NCI-H1417 treated with DMSO at 0.1 percent for 48 hours (cell line): ENCODE data around the gene ZNF74.
"Not testable (repeated sequence)": the region's sequence is repeated elsewhere in the genome, so short reads cannot be mapped to it uniquely, and the experiment has no call there.

Experiments used
- DNase-seq: peaks from one replicate; lab custom pipeline; 2025; lab: John Stamatoyannopoulos, UW

ZNF74 gene

DNA sequence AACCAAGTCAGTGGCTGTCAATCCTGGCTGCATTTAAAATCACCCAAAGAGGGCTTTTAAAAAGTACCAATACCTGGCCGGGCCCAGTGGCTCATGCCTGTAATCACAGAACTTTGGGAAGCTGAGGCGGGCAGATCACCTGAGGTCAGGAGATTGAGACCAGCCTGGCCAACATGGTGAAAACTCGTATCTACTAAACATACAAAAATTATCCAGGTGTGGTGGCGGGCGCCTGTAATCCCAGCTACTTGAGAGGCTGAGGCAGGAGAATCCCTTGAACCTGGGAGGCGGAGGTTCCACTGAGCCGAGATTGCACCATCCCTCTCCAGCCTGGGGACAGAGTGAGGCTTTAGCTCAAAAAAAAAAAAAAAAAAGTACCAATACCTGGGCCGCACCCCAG, 17.7 kb upstream of the ZNF74 start:
- not testable (repeated sequence) for DNase-seq

DNA sequence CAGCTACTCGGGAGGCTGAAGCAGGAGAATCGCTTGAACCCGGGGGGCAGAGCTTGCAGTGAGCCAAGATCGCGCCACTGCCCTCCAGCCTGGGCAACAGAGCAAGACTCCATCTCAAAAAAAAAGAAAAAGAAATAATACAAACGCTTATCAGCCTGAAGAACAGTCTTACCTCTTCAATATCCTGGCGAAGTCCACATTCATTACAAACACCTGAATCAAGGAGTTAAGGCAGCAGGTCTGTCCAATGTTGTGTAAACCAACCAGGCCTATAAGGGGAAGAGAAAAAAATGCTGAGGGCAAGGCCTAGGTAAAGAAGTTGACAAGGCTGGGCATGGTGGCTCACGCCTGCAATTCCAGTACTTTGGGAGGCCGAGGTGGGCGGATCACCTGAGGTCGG, 17.0 kb upstream of the ZNF74 start:
- not testable (repeated sequence) for DNase-seq

DNA sequence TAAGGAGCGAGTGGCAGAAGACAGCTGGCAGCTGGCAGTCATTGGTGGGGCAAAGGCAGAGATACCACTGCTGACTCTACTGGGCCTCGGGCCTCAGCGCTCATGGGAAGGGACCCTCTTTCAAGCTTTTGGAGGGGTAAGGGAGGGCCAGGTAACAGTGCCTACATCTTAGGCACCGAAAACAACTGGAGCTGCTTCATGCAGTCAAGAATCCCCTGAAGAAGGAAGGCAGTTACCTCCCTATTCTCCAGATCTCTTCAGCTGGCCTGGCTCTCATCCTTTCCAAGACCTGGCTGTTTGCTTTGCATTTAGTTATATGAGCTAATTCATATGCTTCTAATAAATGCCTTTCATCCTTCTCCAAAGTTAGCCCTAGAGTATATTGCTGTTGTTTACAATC, 15.8 kb upstream of the ZNF74 start:
- DNase-seq = no peak

DNA sequence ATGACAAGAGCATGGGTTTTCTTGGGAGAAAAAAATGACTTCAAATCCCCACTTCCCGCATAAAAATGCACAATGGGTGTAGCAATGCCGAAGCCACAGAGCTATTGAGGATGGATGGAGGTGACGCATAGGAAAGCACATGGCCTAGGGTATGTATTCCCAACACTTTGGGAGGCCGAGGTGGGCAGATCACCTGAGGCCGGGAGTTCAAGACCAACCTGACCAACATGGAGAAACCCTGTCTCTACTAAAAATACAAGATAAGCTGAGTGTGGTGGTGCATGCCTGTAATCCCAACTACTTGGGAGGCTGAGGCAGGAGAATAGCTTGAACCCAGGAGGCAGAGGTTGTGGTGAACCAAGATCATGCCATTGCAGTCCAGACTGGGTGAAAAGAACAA, 15.3 kb upstream of the ZNF74 start:
- DNase-seq = not testable (repeated sequence)

DNA sequence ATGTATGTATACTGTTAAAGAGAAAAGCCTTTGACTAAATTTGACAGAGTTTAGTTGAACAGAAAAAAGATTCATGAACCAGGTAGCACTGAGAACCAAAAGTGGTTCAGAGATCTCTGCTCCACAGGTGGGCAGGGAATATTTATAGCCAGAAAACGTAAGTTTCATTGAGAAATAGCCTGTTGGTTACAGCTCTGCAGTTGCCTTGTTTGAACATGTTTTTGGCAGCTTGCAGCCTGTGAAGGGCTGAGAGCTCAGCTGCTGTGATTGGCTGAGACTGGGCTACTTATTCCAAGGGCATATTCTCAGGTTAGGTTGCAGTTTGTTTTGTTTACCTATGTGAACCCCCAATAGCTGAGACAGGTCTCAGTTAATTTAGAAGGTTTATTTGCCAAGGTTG, 13.5 kb upstream of the ZNF74 start:
- no peak for DNase-seq

DNA sequence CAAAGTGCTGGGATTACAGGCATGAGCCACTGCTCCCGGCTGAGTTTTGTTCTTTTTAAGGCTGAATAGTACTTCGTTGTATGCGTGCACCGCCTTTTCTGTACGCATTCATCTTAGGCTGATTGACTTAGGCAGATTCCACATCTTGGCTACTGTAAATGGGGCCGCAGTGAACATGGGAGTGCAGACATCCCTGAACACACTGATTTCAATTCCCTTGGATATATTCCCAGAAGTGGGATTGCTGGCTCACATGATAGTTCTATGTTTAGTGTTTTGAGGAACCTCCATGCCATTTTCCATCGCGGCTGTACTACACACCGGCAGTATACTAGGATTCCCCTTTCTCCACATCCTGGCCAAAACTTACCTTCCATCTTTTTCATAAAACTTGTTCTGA, 10.4 kb upstream of the ZNF74 start:
- DNase-seq = no peak

DNA sequence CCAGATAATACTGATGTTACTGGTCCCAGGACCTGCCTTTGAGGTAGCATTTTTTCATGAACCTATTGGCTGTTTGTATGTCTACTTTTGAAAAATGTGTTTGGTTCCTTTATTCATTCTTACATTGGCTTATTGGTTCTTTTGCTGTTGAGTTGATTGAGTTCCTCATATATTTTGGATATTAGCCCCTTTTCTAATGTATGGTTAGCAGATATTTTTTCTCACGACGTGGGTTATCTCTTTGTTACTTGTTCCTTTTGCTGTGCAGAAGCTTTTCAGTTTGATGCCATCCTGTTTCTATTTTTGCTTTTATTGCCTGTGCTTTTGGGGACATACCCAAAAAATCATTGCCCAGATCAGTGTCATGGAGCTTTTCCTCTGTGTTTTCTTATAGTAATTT, 9.8 kb upstream of the ZNF74 start:
- no peak for DNase-seq

DNA sequence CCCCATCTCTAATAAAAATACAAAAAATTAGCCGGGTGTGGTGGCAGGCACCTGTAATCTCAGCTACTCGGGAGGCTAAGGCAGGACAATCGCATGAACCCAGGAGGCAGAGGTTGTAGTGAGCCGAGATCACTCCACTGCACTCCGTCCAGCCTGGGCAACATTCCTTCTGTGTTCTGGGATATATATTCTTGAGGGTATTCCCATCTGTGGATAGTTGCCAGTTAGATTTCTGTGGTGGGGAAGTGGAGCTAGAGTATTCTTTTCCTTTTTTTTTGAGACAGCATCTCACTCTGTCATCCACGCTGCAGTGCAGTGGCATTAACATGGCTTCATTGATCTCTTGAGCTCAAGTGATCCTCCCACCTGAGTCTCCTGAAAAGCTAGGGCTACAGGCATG, 9.1 kb upstream of the ZNF74 start:
- DNase-seq = no peak

DNA sequence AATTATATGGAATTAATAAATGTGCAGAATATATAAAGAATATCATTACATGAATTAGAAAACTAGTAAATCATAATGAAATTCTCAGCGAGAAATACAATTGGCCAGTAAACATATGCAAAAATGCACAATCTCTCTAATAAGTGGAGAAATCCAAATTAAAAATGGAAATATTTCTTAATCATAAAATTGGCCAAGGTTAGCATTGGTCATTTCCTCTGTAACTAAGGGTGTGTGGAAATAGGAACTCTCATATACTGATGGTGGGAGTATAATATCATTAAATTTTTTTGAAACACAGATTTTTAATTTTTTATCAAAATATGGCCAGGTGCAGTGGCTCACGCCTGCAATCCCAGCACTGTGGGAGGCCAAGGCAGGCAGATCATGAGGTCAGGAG, 7.6 kb upstream of the ZNF74 start:
- DNase-seq = no peak

DNA sequence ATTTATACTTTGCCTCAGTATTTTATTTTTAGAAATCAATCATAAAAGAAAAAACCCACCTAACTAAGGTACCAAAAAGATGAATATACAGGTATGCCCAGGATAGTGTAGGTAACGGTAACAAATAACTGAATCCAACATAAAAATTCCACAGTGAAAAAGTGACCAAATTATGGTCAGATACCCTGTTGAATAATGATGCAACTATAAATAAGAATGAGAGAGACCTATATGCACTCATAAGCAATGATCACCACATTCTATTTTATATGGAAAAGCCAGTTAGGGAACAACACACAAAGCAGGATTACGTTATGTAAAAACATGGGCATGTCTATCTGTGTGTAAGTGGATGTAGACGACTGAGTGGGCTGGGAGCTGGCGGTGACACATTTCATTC, 7.0 kb upstream of the ZNF74 start:
- no peak for DNase-seq

DNA sequence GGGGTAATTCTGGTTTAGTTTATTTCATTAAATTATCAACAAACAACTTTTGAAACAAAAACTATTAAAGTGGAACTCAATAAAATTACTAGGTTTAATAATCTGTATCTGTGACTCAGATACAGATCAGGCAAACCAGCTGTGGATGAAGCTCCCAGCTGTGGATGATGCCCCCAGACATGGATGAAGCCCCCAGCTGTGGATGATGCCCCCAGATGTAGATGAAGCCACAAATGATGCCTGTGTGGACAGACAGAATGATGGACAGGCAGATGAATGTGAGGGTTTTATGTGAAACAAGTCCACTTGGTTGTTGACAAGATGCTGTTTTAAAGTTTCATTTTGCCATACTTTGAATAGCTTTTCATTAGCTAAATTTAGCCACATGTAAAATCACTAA, 5.8 kb upstream of the ZNF74 start:
- no peak for DNase-seq

DNA sequence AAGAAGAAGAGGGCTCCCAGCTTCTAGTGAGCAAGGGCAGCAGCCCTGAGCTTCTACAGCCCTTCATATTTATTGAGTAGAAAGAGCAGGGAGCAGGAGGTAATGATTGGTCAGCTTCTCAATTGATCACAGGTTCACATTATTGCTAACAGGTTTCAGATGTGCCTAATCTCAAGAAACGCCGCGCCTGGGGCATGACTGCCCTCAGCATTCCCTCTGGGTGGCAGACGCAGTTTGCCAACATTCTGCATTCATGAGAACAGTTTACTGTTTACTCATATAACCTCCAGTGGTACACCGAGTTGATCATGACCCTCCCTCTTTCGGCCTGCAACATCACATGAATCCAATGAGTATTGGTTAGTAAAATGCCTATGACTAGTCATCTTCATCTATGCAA, 4.7 kb upstream of the ZNF74 start:
- no peak for DNase-seq

DNA sequence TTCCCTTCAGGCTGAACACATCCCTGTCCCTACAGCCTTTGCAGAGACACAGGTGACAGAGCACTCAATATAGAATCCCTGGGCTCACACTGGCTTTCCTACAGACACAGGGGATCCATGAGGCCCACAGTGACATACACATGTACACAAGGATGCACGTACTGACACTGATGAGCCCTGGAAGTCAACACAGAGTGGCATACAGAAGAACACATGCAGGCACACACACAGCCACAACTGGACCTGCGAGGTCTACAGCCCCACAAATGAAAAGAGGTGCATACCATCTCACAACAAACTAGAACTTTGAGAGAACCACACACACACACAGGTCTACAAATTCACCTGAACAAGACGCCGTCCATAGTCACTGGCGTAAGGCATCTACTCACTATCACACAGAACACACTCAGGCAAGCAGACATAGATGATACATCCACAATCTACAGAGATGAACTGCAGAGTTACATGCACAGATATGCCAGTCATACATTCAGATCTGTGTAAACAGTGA, 3.5 kb upstream of the ZNF74 start:
- DNase-seq = no peak

DNA sequence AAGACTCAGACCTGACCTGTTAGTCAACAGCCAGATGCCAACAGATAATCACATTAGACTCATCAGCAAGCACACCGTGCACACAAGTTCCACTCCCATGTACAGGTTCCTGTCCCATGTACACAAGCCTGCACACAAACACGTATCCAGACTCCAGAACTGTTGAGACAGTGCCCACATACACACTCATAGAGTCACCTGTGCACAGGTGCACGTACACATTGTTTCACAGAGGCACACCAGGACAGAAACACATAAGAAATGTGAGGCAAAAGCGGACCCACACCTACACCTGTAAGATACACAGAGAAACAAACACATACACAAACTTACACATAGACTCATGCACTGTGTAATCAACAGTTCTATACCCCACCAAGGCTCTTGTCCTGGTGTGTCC, 2.7 kb upstream of the ZNF74 start:
- no peak for DNase-seq

DNA sequence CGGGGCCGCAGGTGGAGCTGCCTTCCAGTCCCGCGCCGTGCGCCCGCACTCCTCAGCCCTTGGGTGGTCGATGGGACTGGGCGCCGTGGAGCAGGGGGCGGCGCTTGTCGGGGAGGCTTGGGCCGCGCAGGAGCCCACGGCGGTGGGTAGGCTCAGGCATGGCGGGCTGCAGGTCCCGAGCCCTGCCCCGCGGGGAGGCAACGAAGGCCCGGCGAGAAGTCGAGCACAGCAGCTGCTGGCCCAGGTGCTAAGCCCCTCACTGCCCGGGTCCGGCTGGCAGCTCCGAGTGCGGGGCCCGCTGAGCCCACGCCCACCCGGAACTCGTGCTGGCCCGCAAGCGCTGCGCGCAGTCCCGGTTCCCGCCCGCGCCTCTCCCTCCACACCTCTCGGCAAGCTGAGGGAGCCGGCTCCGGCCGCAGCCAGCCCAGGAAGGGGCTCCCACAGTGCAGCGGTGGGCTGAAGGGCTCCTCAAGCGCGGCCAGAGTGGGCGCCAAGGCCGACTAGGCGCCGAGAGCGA, 1.5 kb upstream of the ZNF74 start:
- DNase-seq = not testable (repeated sequence)

DNA sequence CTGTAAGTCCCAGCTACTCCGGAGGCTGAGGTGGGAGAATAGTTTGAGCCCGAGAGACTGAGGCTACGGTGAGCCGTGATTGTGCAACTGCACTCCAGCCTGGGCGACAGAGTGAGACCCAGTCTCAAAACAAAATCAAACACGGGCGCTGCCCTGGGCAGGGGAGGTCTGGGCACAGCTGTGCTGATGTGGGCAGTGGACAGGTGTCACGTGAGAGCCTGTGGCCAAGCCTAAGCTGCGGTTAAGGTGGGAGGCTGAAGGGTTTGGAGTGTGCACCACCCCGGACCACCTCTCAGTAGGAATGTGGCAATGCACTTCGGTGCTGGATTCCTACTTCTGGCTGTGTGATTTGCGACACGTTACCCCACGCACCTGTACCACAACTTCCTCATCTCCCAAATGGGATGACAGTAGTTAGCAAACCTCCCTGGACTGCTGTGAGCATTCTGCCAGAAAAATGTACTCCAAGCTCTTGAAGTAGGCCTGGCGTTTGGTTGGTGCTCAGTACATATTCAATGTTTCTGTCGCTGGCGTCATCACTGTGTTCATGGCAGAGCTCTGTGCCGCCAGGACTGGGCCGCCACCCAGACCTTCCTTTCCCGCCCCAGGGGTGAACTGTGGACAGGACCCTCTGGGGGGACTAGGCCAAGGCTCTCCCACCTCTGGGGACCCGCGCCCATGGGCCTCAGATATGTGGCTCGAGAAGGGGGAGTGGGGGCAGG, 807 bp upstream of the ZNF74 start:
- DNase-seq = no peak

DNA sequence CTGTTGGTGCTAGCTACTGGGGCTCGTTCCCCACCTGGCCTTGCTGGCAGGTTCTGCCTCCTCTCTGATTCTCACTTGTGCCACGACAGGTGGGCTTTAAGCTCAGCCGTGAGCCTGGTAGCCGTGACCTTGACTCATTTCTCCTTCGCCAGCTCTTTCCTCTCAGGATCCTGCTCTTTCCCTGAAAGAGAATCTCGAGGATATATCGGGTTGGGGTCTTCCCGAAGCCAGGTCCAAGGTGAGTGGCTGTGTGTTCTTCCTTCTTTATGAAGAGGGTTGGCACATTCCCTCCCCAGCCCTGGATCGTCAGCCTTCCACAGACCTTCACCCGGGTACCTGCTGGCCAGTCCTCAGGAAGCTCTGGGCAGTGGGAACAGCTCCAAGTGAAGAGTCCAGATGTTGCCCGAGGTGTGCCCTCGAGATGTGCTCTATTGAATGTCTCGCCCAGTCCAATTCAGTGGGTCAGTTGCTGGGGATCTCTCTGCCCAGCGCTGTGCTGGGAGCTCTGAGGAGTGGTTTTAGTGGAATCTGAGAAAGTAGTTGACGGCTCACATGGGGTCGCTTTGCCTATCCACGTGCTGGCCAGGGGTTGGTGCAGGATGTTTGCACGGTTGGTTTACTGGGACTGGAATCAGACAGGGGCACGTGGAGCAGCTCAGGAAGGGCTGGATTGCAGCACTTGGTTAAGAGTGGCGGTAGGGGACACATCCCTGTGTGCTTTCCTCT, 1.4 kb downstream of the ZNF74 start:
- no peak for DNase-seq

DNA sequence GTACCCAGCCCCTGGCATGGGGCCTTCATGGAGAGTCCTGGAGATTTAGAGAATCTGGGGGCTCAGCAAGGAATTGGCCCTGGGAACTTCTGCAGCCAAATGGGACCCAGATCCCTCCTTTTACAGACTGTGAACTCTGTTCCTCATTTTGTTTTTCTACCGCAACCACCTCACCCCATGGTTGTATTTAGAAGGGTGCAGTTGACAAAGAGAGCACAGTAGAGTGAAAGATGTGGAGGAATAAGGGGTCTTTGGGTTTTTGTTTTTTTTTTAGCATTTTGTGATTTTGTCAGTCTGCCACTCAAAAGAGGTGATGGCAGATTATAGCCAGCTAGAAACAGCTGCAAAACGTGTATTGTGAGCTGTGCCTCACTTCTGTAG, 1.9 kb downstream of the ZNF74 start:
- DNase-seq = no peak

DNA sequence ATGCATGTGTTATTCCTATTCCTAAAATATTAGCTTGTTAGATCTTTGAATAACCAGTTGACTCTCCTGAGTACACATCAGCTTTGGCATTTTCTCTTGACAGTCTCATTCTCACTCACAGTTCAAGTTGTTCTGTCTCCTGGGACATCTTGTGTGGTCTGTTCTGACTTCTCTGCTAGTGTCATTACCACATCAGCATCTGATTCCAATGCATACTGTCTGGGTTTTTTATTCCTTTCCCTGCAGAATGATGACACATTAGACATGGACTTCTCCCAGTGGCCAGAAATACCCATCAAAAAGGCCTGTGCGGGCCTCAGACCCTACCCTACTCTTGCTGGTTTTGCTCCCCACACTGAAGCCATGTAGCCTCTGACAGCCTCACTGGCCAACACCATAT, 2.7 kb downstream of the ZNF74 start:
- no peak for DNase-seq

DNA sequence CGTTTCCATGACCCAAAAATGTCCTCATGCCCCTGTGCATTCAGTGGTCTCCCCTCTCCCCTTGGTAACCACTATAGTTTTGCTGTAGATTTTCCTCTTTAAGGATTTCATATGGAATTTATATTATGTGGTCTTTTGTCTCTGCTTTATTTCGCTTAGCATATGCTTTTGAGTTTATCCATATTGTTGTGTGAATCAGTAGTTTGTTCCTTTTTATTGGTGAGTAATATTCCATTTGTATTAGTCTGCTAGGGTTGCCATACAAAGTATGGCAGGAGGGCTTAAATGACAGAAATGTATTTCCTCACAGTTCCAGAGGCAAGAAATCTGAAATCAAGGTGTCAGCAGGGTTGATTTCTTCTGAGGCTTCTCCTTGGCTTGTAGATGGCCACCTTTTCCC, 3.5 kb downstream of the ZNF74 start:
- DNase-seq = no peak

DNA sequence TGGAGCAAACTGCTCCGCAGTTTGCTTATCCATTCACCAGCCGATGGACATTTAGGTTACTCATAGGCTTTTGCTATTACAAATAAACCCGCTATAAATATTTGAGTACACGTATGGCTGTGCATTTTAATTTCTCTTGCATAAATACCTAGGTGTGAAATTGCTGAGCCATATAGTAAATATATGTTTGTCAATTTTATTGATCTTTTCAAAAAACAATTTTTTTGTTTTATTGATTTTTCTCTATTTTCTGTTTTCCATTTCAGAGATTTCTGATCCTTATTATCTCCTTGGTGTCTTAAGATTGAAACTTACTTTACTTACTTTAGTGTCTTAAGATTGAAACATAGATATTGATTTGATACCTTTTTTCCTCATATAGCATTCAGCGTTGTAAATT, 4.5 kb downstream of the ZNF74 start:
- no peak for DNase-seq

DNA sequence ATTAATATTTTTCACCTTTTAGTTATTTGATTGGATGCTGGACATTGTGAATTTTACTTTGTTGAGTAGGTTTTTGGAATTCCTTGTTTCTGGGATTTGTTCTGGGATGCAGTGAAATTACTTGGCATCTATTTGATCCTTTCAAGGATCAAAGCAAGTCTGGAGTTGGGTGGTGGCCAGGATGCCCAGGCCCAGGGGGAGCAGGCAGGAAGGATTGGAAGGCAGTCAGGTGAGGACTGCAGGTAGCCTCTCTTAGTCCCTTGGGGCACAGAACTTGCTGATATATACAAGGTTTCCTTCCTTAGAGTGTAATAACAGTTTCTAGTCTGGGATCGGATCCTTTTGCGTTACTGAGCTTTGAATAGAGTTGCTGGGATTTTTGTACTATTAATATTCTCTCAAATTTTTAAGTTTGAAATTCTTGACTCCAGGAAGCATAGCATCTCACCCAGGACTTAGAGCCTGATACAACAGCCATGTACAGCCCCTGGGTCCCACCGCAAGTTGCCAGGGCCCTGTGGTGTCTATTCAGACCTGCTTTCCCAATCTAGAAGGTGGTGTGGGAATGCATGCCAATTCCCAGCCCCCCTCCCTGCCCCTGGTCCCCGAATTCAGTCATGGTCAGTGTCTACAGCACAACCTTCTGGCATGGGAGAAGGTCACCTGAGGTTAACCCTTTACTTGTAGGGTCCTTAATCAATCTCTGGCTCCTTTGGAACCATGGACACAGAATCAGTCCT, 6.1 kb downstream of the ZNF74 start:
- DNase-seq = no peak
